PC-9 (cell line): Measurements from ENCODE around the gene SCARF2. TPM values are rescaled to one million over a fixed set of nuclear protein-coding genes. Genes with fewer than 3 reads are reported as not detected.

ENCODE experiments used
- BruUV-seq: library from RNA; stranded (reverse); fragments of 400-500 nt; replicated peaks from 2 replicates; lab custom pipeline; 2021; lab: Mats Ljungman, UMichigan
- CTCF ChIA-PET: fragments of 300-600 bp; sonication (Branson Sonifier 250); formaldehyde crosslinking; loops from one replicate; lab custom pipeline; 2022; ENCODE audit warnings: antibody characterized with exemption; lab: Charles Lee
- POLR2A ChIA-PET: fragments of 300-600 bp; sonication (Branson Sonifier 250); formaldehyde crosslinking; loops from one replicate; lab custom pipeline; 2022; ENCODE audit warnings: antibody characterized with exemption; ENCODE audit not compliant: unreplicated experiment; lab: Charles Lee
- DNase-seq, 2 experiments: peaks; one replicate each; pipeline versions ENCODE4 v3.0.0 to v3.0.0-alpha.2; 2015 to 2022; ENCODE audit warnings: mixed read lengths in 1 of 2
- H2AFZ ChIP-seq: fragments of 200-600 bp; sonication (generic); 2 replicates; pipeline ENCODE4 v1.8.1; 2017; ENCODE audit warnings: antibody characterized with exemption
- H3F3A ChIP-seq: fragments of 200-600 bp; sonication (generic); 2 replicates; pipeline ENCODE4 v1.8.1; 2017; ENCODE audit warnings: antibody characterized with exemption, mild to moderate bottlenecking, low read depth; ENCODE audit not compliant: insufficient read depth
- H3K27ac ChIP-seq: fragments of 200-600 bp; sonication (generic); 2 replicates; pipeline ENCODE4 v1.6.1; 2016; ENCODE audit warnings: mixed run types
- H3K27me3 ChIP-seq: fragments of 200-600 bp; sonication (generic); 2 replicates; pipeline ENCODE4 v1.6.1; 2016; ENCODE audit warnings: low read depth, mixed run types; ENCODE audit not compliant: insufficient read depth
- H3K36me3 ChIP-seq: fragments of 200-600 bp; sonication (generic); 2 replicates; pipeline ENCODE4 v1.6.1; 2016; ENCODE audit warnings: low read depth, mixed run types
- H3K4me1 ChIP-seq: fragments of 200-600 bp; sonication (generic); replicated peaks from 2 replicates; pipeline ENCODE4 v1.6.1; 2016; ENCODE audit warnings: mixed run types; ENCODE audit not compliant: insufficient read depth
- H3K4me2 ChIP-seq: fragments of 200-600 bp; sonication (generic); 2 replicates; pipeline ENCODE4 v1.6.1; 2017; ENCODE audit warnings: mixed run types
- H3K4me3 ChIP-seq: fragments of 200-600 bp; sonication (generic); 2 replicates; pipeline ENCODE4 v1.6.1; 2016; ENCODE audit warnings: mixed run types
- H3K79me2 ChIP-seq: fragments of 200-600 bp; sonication (generic); 2 replicates; pipeline ENCODE4 v1.6.1; 2017; ENCODE audit warnings: low read depth, mixed run types
- H3K9me2 ChIP-seq: fragments of 200-600 bp; sonication (generic); 2 replicates; pipeline ENCODE4 v1.8.1; 2017; ENCODE audit warnings: mild to moderate bottlenecking; ENCODE audit not compliant: insufficient read depth
- H3K9me3 ChIP-seq: fragments of 200-600 bp; sonication (generic); 2 replicates; pipeline ENCODE4 v1.8.1; 2016; ENCODE audit warnings: low read depth; ENCODE audit not compliant: insufficient read depth
- H4K20me1 ChIP-seq: fragments of 200-600 bp; sonication (generic); 2 replicates; pipeline ENCODE4 v1.8.1; 2017; ENCODE audit not compliant: insufficient read depth
- EZH2 ChIP-seq: fragments of 200-600 bp; sonication (generic); IDR thresholded peaks from 2 replicates; pipeline ENCODE4 v1.8.0; 2017; ENCODE audit warnings: antibody characterized with exemption, low read depth
- intact Hi-C: fragments of 100-400 bp; cut with micrococcal nuclease; formaldehyde crosslinking; loops from one replicate; pipeline ENCODE4 v1.10.0; 2022; ENCODE audit not compliant: unreplicated experiment
- total RNA-seq: library from RNA; stranded (reverse); gene quantifications from 2 replicates; pipeline ENCODE4 v1.2.3, GENCODE V29; 2021
- TF ChIP-seq, protein P1 (sequence below): fragments of 200-600 bp; sonication (generic); conservative IDR thresholded peaks from 2 replicates; pipeline ENCODE4 v1.6.1; 2017; ENCODE audit warnings: mixed run types, antibody characterized with exemption, mild to moderate bottlenecking, moderate library complexity

The SCARF2 gene
- total RNA-seq, 1 experiment from 2014 or later, result 0.52 TPM

GRCh38 chr22:20384865-20385264, 52.8 kb downstream of the SCARF2 start:
- Histone ChIP-seq H3K4me1 (no peaks in the 10 kb centered on the region), H3K36me3 (no peaks in the 10 kb centered on the region), H3K27ac (no peak overlapping the region), H4K20me1 (no peaks in the 10 kb centered on the region), H3K79me2 (no peaks in the 10 kb centered on the region), H3K27me3 (peaks cover 11% of the 10 kb centered on the region; the same call in 1 of the 2 replicates), H3K4me2 (no peak overlapping the region), H2AFZ (no peak overlapping the region), H3K4me3 (no peak overlapping the region), H3K9me3 (no peaks in the 10 kb centered on the region), H3K9me2 (no peaks in the 10 kb centered on the region), H3F3A (no peaks in the 10 kb centered on the region)
- DNase-seq, result no peak
- ChIA-PET POLR2A (no interaction called here), CTCF (no interaction called here)
- TF ChIP-seq, protein P1, sequence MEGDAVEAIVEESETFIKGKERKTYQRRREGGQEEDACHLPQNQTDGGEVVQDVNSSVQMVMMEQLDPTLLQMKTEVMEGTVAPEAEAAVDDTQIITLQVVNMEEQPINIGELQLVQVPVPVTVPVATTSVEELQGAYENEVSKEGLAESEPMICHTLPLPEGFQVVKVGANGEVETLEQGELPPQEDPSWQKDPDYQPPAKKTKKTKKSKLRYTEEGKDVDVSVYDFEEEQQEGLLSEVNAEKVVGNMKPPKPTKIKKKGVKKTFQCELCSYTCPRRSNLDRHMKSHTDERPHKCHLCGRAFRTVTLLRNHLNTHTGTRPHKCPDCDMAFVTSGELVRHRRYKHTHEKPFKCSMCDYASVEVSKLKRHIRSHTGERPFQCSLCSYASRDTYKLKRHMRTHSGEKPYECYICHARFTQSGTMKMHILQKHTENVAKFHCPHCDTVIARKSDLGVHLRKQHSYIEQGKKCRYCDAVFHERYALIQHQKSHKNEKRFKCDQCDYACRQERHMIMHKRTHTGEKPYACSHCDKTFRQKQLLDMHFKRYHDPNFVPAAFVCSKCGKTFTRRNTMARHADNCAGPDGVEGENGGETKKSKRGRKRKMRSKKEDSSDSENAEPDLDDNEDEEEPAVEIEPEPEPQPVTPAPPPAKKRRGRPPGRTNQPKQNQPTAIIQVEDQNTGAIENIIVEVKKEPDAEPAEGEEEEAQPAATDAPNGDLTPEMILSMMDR, result no peak
- TF ChIP-seq EZH2, result no peak
- no TSS peak for BruUV-seq
- intact Hi-C loops, result no loop called here

DNA sequence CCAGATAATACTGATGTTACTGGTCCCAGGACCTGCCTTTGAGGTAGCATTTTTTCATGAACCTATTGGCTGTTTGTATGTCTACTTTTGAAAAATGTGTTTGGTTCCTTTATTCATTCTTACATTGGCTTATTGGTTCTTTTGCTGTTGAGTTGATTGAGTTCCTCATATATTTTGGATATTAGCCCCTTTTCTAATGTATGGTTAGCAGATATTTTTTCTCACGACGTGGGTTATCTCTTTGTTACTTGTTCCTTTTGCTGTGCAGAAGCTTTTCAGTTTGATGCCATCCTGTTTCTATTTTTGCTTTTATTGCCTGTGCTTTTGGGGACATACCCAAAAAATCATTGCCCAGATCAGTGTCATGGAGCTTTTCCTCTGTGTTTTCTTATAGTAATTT, 53.5 kb downstream of the SCARF2 start:
- Histone ChIP-seq H3K27ac (no peak overlapping the region), H3K4me2 (no peak overlapping the region), H3K27me3 (peaks cover 11% of the 10 kb centered on the region; the same call in 1 of the 2 replicates), H3K4me3 (no peak overlapping the region), H4K20me1 (no peaks in the 10 kb centered on the region), H3K4me1 (no peaks in the 10 kb centered on the region), H2AFZ (no peak overlapping the region), H3K36me3 (no peaks in the 10 kb centered on the region), H3K9me3 (no peaks in the 10 kb centered on the region), H3K9me2 (no peaks in the 10 kb centered on the region), H3K79me2 (no peaks in the 10 kb centered on the region), H3F3A (no peaks in the 10 kb centered on the region)
- TF ChIP-seq, protein P1, result no peak
- no peak for TF ChIP-seq EZH2
- POLR2A ChIA-PET, result no interaction called here
- BruUV-seq, result no TSS peak
- intact Hi-C loops, result no loop called here
- no peak for DNase-seq
- CTCF ChIA-PET, result no interaction called here

GRCh38 chr22:20383538-20383937, 54.1 kb downstream of the SCARF2 start:
- Histone ChIP-seq H3K27ac (no peak overlapping the region), H3K79me2 (no peaks in the 10 kb centered on the region), H3K4me2 (no peak overlapping the region), H3K9me3 (no peaks in the 10 kb centered on the region), H3K4me1 (no peaks in the 10 kb centered on the region), H3K27me3 (peaks cover 11% of the 10 kb centered on the region; the same call in 1 of the 2 replicates), H3K4me3 (no peak overlapping the region), H3K9me2 (no peaks in the 10 kb centered on the region), H3K36me3 (no peaks in the 10 kb centered on the region), H3F3A (no peaks in the 10 kb centered on the region), H4K20me1 (no peaks in the 10 kb centered on the region), H2AFZ (no peak overlapping the region)
- CTCF ChIA-PET, result no interaction called here
- TF ChIP-seq, protein P1, result no peak
- no peak for TF ChIP-seq EZH2
- intact Hi-C loops, result no loop called here
- no peak for DNase-seq
- no TSS peak for BruUV-seq
- POLR2A ChIA-PET, result no interaction called here
